Natural killer cell (primary cell): ENCODE results near the gene HOXA9. TPM values are rescaled to one million over a fixed set of nuclear protein-coding genes. Genes with fewer than 3 reads are reported as not detected.

ENCODE experiments used
- ATAC-seq, 3 donors: fragments of 150-1000 bp in 2 of 3; fragments of 200-7000 bp in 1 of 3; cut with Tn5 transposase; 1 replicate in 1 of 3; 2 replicates in 2 of 3; pipeline ENCODE4 v1.10.0; 2021; ENCODE audit warnings: mild to moderate bottlenecking in 2 of 3, moderate library complexity in 2 of 3
- DNase-seq, 2 donors: peaks; one replicate each; pipeline versions ENCODE4 v3.0.0 to v3.0.0-alpha.2; 2013 to 2021; ENCODE audit warnings: mixed read lengths in 1 of 2
- H3K27ac ChIP-seq: one replicate; pipeline ENCODE4 v1.5.1; 2013; ENCODE audit warnings: mild to moderate bottlenecking, low read length
- H3K27me3 ChIP-seq: one replicate; pipeline ENCODE4 v1.6.1; 2013; ENCODE audit warnings: low read length; ENCODE audit not compliant: control insufficient read depth, insufficient read depth
- H3K36me3 ChIP-seq: one replicate; pipeline ENCODE4 v1.6.1; 2013; ENCODE audit warnings: low read length; ENCODE audit not compliant: control insufficient read depth, insufficient read depth
- H3K4me1 ChIP-seq: one replicate; pipeline ENCODE4 v1.6.1; 2013; ENCODE audit warnings: low read length; ENCODE audit not compliant: control insufficient read depth, insufficient read depth
- H3K4me3 ChIP-seq: one replicate; pipeline ENCODE4 v1.5.1; 2013; ENCODE audit warnings: low read length
- H3K9me3 ChIP-seq: one replicate; pipeline ENCODE4 v1.6.1; 2013; ENCODE audit warnings: low read length; ENCODE audit not compliant: control insufficient read depth, insufficient read depth
- H3K27ac Mint-ChIP-seq, 2 donors: one replicate each; pipeline ENCODE4 v1.8.0; 2022; ENCODE audit warnings: mild to moderate bottlenecking in 2 of 2, mixed read lengths in 2 of 2, moderate library complexity in 1 of 2
- H3K27me3 Mint-ChIP-seq, 2 donors: one replicate each; pipeline ENCODE4 v1.8.0; 2022; ENCODE audit warnings: low read depth in 2 of 2, mixed read lengths in 2 of 2
- H3K36me3 Mint-ChIP-seq: one replicate; pipeline ENCODE4 v1.8.0; 2022; ENCODE audit warnings: mixed read lengths
- H3K4me1 Mint-ChIP-seq, 2 donors: one replicate each; pipeline ENCODE4 v1.8.0; 2022; ENCODE audit warnings: mixed read lengths in 2 of 2
- H3K4me3 Mint-ChIP-seq: one replicate; pipeline ENCODE4 v1.8.0; 2022; ENCODE audit warnings: mild to moderate bottlenecking, moderate library complexity, mixed read lengths
- H3K9me3 Mint-ChIP-seq, 2 donors: one replicate each; pipeline ENCODE4 v1.8.0; 2022; ENCODE audit warnings: mixed read lengths in 2 of 2
- WGBS: methylation state at CpG from one replicate; pipeline ENCODE4 v1.1.7; 2013; ENCODE audit warnings: missing lambda C conversion rate; ENCODE audit not compliant: insufficient coverage; 5-methylcytosine and 5-hydroxymethylcytosine counted together
- intact Hi-C: fragments of 100-400 bp; cut with micrococcal nuclease; formaldehyde crosslinking; loops from one replicate; pipeline ENCODE4 v1.14.2; 2022
- total RNA-seq, 4 donors: library from RNA; stranded (reverse); fragments of 120-200 nt in 1 of 4; gene quantifications; one replicate each; pipeline versions ENCODE4 v1.2.3 to v1.2.4, GENCODE V29; 2013 to 2022
- TF ChIP-seq, protein P1 (sequence below): fragments of 200-600 bp; IDR thresholded peaks from one replicate; pipeline ENCODE4 v1.8.0; 2022; ENCODE audit warnings: antibody characterized with exemption

Gene HOXA9
- total RNA-seq, 3 donors from 2014 or later (not counting 1 experiment from before 2014, with no cell fraction given): 0.39 to 4.6 (median 0.42) TPM

DNA sequence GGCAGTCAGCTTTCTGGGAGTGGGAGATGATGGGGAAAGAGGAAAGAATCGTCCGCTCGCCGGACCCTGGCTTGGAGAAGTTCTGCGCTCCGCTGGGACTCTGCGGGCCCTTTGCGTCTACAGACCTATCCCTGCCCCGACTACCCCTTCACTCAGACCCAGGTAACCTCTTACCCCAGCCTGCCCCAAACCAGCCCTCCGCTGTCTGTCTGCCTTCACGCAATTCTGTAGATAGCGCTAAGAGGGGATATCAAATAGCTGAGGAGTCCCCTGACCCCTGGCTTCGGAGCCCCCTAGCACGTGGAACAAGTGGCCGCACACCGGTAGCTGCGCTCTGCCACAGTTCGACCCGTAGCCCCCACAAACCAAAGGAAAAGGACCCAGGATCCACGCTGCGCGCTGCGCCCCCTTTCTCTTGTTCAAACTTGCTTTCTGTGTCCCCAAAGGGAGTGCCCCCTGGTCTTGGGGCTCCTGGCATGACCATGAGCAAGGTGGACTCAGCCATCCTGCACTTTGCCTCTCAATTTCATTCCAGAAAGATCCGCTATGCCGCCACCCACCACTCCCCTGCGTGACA lies 41.8 kb downstream of the HOXA9 start:
- H3K27ac ChIP-seq: no peak overlapping the region
- TF ChIP-seq, protein P1, sequence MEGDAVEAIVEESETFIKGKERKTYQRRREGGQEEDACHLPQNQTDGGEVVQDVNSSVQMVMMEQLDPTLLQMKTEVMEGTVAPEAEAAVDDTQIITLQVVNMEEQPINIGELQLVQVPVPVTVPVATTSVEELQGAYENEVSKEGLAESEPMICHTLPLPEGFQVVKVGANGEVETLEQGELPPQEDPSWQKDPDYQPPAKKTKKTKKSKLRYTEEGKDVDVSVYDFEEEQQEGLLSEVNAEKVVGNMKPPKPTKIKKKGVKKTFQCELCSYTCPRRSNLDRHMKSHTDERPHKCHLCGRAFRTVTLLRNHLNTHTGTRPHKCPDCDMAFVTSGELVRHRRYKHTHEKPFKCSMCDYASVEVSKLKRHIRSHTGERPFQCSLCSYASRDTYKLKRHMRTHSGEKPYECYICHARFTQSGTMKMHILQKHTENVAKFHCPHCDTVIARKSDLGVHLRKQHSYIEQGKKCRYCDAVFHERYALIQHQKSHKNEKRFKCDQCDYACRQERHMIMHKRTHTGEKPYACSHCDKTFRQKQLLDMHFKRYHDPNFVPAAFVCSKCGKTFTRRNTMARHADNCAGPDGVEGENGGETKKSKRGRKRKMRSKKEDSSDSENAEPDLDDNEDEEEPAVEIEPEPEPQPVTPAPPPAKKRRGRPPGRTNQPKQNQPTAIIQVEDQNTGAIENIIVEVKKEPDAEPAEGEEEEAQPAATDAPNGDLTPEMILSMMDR: no peak
- no peaks in the 10 kb centered on the region for H3K9me3 ChIP-seq
- H3K4me1 ChIP-seq: no peaks in the 10 kb centered on the region
- ATAC-seq: no peak
- H3K4me3 ChIP-seq: no peak overlapping the region
- WGBS: 97% methylated on average over 18 of the region's 26 CpGs
- Mint-ChIP-seq H3K27me3 (peaks cover 11 to 28% of the 10 kb centered on the region in 2 donors), H3K9me3 (no peaks in the 10 kb centered on the region), H3K4me1 (no peaks in the 10 kb centered on the region), H3K27ac (no peak overlapping the region), H3K36me3 (no peaks in the 10 kb centered on the region), H3K4me3 (no peak overlapping the region)
- DNase-seq: no peak
- H3K36me3 ChIP-seq: no peaks in the 10 kb centered on the region
- intact Hi-C loops: no loop called here
- H3K27me3 ChIP-seq: no peaks in the 10 kb centered on the region

DNA sequence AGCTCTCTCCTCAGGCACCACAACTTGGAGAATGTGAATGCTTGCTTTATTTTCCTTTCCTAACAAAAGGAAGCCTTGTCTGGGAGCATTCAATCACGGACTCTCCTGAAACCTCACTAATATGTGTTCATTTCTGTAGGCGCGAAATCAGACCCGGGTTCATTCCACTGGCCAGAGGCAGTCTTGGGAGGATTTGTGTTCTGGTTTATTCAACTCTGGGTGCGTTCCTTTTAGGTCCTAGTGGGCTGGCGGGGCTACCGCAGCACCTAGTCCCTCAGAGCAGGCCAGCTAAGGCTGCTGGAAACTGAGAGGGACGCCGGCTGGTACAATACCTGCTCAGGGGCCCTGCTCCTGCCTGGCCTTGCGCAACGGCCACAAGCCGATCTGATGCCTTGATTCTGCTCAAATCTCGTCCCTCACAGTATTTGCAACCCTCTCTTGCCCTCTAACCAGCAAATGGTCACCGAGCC lies 42.3 kb downstream of the HOXA9 start:
- Histone ChIP-seq H3K27me3 (no peaks in the 10 kb centered on the region), H3K27ac (no peak overlapping the region), H3K4me3 (no peak overlapping the region), H3K9me3 (no peaks in the 10 kb centered on the region), H3K36me3 (no peaks in the 10 kb centered on the region), H3K4me1 (no peaks in the 10 kb centered on the region)
- 89% methylated on average over 13 of the region's 14 CpGs for WGBS
- Mint-ChIP-seq H3K36me3 (no peaks in the 10 kb centered on the region), H3K4me1 (no peaks in the 10 kb centered on the region), H3K4me3 (no peak overlapping the region), H3K9me3 (no peaks in the 10 kb centered on the region), H3K27ac (no peak overlapping the region), H3K27me3 (peaks cover 11 to 28% of the 10 kb centered on the region in 2 donors)
- intact Hi-C loops: no loop called here
- TF ChIP-seq, protein P1: no peak
- no peak for ATAC-seq
- DNase-seq: no peak

DNA sequence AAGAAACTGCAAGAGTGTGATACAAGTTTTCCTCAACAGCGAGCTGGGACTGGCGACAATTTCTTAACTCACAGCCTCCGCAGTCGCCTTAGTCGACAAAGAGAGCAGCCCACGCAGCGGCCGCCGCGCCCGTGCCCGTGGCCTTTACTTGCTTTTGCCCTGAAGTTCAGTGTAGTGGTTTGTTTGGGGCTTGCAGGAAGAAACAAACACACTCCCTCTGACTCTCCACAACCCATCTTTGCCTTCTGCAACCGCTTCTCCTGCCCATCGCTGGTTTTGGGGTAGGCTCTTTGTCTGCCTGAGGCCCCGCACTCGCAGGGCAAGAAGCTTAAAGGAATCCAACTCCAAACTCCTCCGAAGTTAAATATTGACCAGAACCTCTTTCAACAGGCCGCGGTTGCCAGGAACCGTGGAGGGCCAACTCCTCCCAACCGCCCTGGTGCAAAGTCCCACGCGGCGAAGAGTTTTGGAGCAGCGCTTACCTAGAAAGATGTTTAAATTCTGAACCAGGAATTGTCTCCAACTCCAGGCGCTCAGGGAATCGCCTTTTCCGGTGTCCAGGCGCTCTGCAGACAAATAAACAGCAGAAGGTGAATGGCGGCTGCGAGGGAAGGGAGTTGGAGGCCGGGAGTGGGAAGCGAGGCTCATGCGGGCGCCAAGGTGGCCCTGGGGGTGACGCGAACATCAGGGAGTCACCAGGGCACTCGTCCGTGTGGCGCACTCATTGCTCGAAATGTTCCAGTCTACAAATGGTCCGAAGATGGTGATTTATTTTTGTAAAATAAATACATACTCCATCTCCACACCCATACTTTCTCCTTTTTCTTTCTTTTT lies 43.0 kb downstream of the HOXA9 start:
- H3K4me3 ChIP-seq: no peak overlapping the region
- H3K9me3 ChIP-seq: no peaks in the 10 kb centered on the region
- 94% methylated on average over 30 of the region's 42 CpGs for WGBS
- H3K36me3 Mint-ChIP-seq: no peaks in the 10 kb centered on the region
- H3K9me3 Mint-ChIP-seq: no peaks in the 10 kb centered on the region
- TF ChIP-seq, protein P1: no peak
- H3K27me3 ChIP-seq: no peaks in the 10 kb centered on the region
- intact Hi-C loops: no loop called here
- H3K4me1 ChIP-seq: no peaks in the 10 kb centered on the region
- no peaks in the 10 kb centered on the region for H3K4me1 Mint-ChIP-seq
- H3K4me3 Mint-ChIP-seq: no peak overlapping the region
- ATAC-seq: no peak
- DNase-seq: no peak
- no peak overlapping the region for H3K27ac ChIP-seq
- H3K27ac Mint-ChIP-seq: no peak overlapping the region
- H3K36me3 ChIP-seq: no peaks in the 10 kb centered on the region
- H3K27me3 Mint-ChIP-seq: peaks cover 11 to 23% of the 10 kb centered on the region in 2 donors
